GM12878 (cell line): ENCODE data around the gene LEPR. TPM values are rescaled to one million over a fixed set of nuclear protein-coding genes. Genes with fewer than 3 reads are reported as not detected.

Experiments
- ATAC-seq: fragments of 200-7000 bp; cut with Tn5 transposase; 3 replicates; pipeline ENCODE4 v1.9.1; 2020; ENCODE audit warnings: mild to moderate bottlenecking, moderate library complexity
- BruUV-seq: library from RNA; stranded (reverse); fragments of 400-500 nt; replicated peaks from 2 replicates; lab custom pipeline; 2021; lab: Mats Ljungman, UMichigan
- CTCF ChIA-PET: fragments of 300-600 bp; sonication (Branson Sonifier 250); formaldehyde crosslinking; extraction: SDS; loops from one replicate; lab custom pipeline; 2021; ENCODE audit warnings: inconsistent platforms; lab: Yijun Ruan, JAX
- POLR2A ChIA-PET: fragments of 350-600 bp; formaldehyde crosslinking; extraction: SDS; loops from one replicate; lab custom pipeline; 2021; ENCODE audit warnings: inconsistent platforms; lab: Charles Lee
- RAD21 ChIA-PET: fragments of 300-600 bp; sonication (Branson Sonifier 250); formaldehyde crosslinking; loops from one replicate; lab custom pipeline; 2023; ENCODE audit warnings: antibody characterized with exemption; ENCODE audit not compliant: unreplicated experiment; lab: Charles Lee
- SMC1A ChIA-PET: fragments of 300-600 bp; sonication (Branson Sonifier 250); formaldehyde crosslinking; loops from one replicate; lab custom pipeline; 2023; ENCODE audit not compliant: unreplicated experiment, uncharacterized antibody; lab: Charles Lee
- DNase-seq: peaks from one replicate; pipeline ENCODE4 v3.0.0-alpha.2; 2011; ENCODE audit warnings: low read depth, low spot score
- FAIRE-seq: peaks from 3 replicates; lab custom pipeline; 2011; peaks lifted over from hg19 to GRCh38; lab: Jason Lieb, UNC
- H2AFZ ChIP-seq: 2 replicates; pipeline ENCODE4 v1.6.0; 2011; ENCODE audit warnings: low read depth, low read length, control low read depth; ENCODE audit not compliant: control insufficient read depth
- H3K27ac ChIP-seq: 2 replicates; pipeline ENCODE4 v1.5.1; 2011; ENCODE audit warnings: control low read depth; ENCODE audit not compliant: control insufficient read depth, insufficient read depth
- H3K27me3 ChIP-seq, 2 experiments: replicated peaks in 1 of 2; 2 replicates each; pipeline versions ENCODE4 v1.6.0 to v1.6.1; 2011; ENCODE audit warnings: low read length in 1 of 2; ENCODE audit not compliant: control insufficient read depth in 2 of 2, insufficient read depth in 2 of 2
- H3K36me3 ChIP-seq, 2 experiments: 2 replicates each; pipeline ENCODE4 v1.5.1; 2011; ENCODE audit warnings: low read length in 1 of 2; ENCODE audit not compliant: control insufficient read depth in 2 of 2, insufficient read depth in 2 of 2
- H3K4me1 ChIP-seq: 2 replicates; pipeline ENCODE4 v1.6.1; 2011; ENCODE audit warnings: mild to moderate bottlenecking, low read length, moderate library complexity, mixed read lengths; ENCODE audit not compliant: control insufficient read depth, insufficient read depth
- H3K4me2 ChIP-seq: 2 replicates; pipeline ENCODE4 v1.6.0; 2011; ENCODE audit warnings: control low read depth; ENCODE audit not compliant: control insufficient read depth, insufficient read depth
- H3K4me3 ChIP-seq: fragments of 200-600 bp; sonication (generic); 2 replicates; pipeline ENCODE4 v1.5.1; 2016
- H3K79me2 ChIP-seq: 2 replicates; pipeline ENCODE4 v1.6.0; 2011; ENCODE audit warnings: low read length; ENCODE audit not compliant: control insufficient read depth, insufficient read depth
- H3K9ac ChIP-seq: 2 replicates; pipeline ENCODE4 v1.8.0; 2011; ENCODE audit warnings: low read length, control low read depth, mixed read lengths; ENCODE audit not compliant: control insufficient read depth, insufficient read depth
- H3K9me3 ChIP-seq: replicated peaks from 3 replicates; pipeline ENCODE4 v1.5.1; 2011; ENCODE audit warnings: mild to moderate bottlenecking, low read length; ENCODE audit not compliant: control insufficient read depth, insufficient read depth
- H4K20me1 ChIP-seq: 2 replicates; pipeline ENCODE4 v1.6.0; 2011; ENCODE audit not compliant: control insufficient read depth, insufficient read depth
- BHLHE40 ChIP-seq, 2 experiments: fragments of 450-650 bp in 1 of 2; IDR thresholded peaks; 2 replicates each; pipeline ENCODE4 v1.6.1; 2011 to 2017; ENCODE audit warnings: low read depth in 2 of 2, borderline replicate concordance in 1 of 2, improper control_type of control experiment in 1 of 2, low read length in 1 of 2, mild to moderate bottlenecking in 1 of 2
- CEBPB ChIP-seq, 2 experiments: fragments of 150-350 bp in 1 of 2; IDR thresholded peaks; 2 replicates each; pipeline ENCODE4 v1.6.1; 2012 to 2014; ENCODE audit warnings: low read depth in 2 of 2, low read length in 2 of 2, borderline replicate concordance in 1 of 2, inconsistent platforms in 1 of 2
- GATAD2B ChIP-seq: fragments of 450-650 bp; conservative IDR thresholded peaks from 2 replicates; pipeline ENCODE4 v1.6.1; 2017; ENCODE audit warnings: low read depth, mild to moderate bottlenecking, moderate library complexity
- HDAC6 ChIP-seq: fragments of 200-600 bp; sonication (generic); IDR thresholded peaks from one replicate; pipeline ENCODE4 v1.8.0; 2017; ENCODE audit warnings: antibody characterized with exemption; ENCODE audit not compliant: unreplicated experiment
- NBN ChIP-seq: fragments of 450-650 bp; IDR thresholded peaks from 2 replicates; pipeline ENCODE4 v1.6.1; 2016
- SIN3A ChIP-seq: IDR thresholded peaks from 2 replicates; pipeline ENCODE4 v1.6.1; 2012; ENCODE audit warnings: low read depth, low read length, improper control_type of control experiment
- SIX5 ChIP-seq: IDR thresholded peaks from 2 replicates; pipeline ENCODE4 v1.6.1; 2011; ENCODE audit warnings: mild to moderate bottlenecking, low read depth, low read length, moderate library complexity; ENCODE audit not compliant: severe bottlenecking
- SP1 ChIP-seq: IDR thresholded peaks from one replicate; pipeline ENCODE4 v1.6.1; 2011; ENCODE audit warnings: low read depth, low read length
- STAT1 ChIP-seq: fragments of 450-650 bp; conservative IDR thresholded peaks from 2 replicates; pipeline ENCODE4 v1.6.1; 2014; ENCODE audit warnings: antibody characterized with exemption, mild to moderate bottlenecking
- TCF7 ChIP-seq: IDR thresholded peaks from 2 replicates; pipeline ENCODE4 v1.6.1; 2014; ENCODE audit warnings: antibody characterized with exemption, borderline replicate concordance
- ZNF24 ChIP-seq: fragments of 450-650 bp; IDR thresholded peaks from 2 replicates; pipeline ENCODE4 v1.6.1; 2017; ENCODE audit warnings: antibody characterized with exemption, mild to moderate bottlenecking
- ZNF274 ChIP-seq: IDR thresholded peaks from one replicate; pipeline ENCODE4 v1.8.0; 2011; ENCODE audit not compliant: insufficient read length, insufficient read depth
- ZNF622 ChIP-seq: fragments of 450-650 bp; IDR thresholded peaks from 2 replicates; pipeline ENCODE4 v1.6.1; 2017; ENCODE audit warnings: mild to moderate bottlenecking, inconsistent platforms
- ZZZ3 ChIP-seq: IDR thresholded peaks from 2 replicates; pipeline ENCODE4 v1.6.1; 2011; ENCODE audit warnings: low read depth; ENCODE audit not compliant: control insufficient read depth, insufficient read length
- WGBS: methylation state at CpG from one replicate; pipeline ENCODE4 v1.1.6; 2016; ENCODE audit warnings: low lambda C conversion rate; ENCODE audit not compliant: insufficient replicate concordance, insufficient coverage; ENCODE audit errors: missing lambda C conversion rate; 5-methylcytosine and 5-hydroxymethylcytosine counted together
- in situ Hi-C: fragments of 300-500 bp; cut with MboI; formaldehyde crosslinking; loops from 9 replicates; pipeline ENCODE4 v1.14.3; 2018; ENCODE audit warnings: mixed read lengths
- intact Hi-C: fragments of 100-400 bp; cut with micrococcal nuclease; formaldehyde crosslinking; loops from one replicate; pipeline ENCODE4 v1.14.2; 2022; ENCODE audit not compliant: unreplicated experiment
- polyA plus RNA-seq, 11 experiments: library from polyadenylated mRNA; depleted of rRNA in 4 of 11; unstranded in 6 of 11; stranded (reverse) in 5 of 11; fragments of >200 nt; fragmentation: Nextera tagmentation in 4 of 11; fragmentation: Illumina TruSeq in 1 of 11; extraction: Ambion mirVana in 4 of 11; extraction: Trizol in 1 of 11; gene quantifications; 1 replicate in 1 of 11; 2 replicates in 10 of 11; pipeline versions ENCODE4 v1.2.1 to v1.2.3, GENCODE V29; 2011 to 2016; ENCODE audit warnings: inconsistent platforms in 2 of 11, missing spikeins in 2 of 11, low read depth in 1 of 11
- total RNA-seq, 4 experiments: library from RNA; depleted of rRNA in 3 of 4; stranded (reverse); fragments of >200 nt in 3 of 4; fragmentation: Illumina TruSeq in 1 of 4; extraction: Trizol in 1 of 4; gene quantifications; 2 replicates each; pipeline versions ENCODE4 v1.2.1 to v1.2.3, GENCODE V29; 2013 to 2021
- TF ChIP-seq, protein P1 (sequence below): fragments of 450-650 bp; IDR thresholded peaks from 2 replicates; pipeline ENCODE4 v1.6.1; 2017; ENCODE audit warnings: mild to moderate bottlenecking

Gene LEPR
- total and polyA plus RNA-seq, 10 of the 15 experiments (the other 5 are each of a cell fraction or from before 2014, with no cell fraction given) = 0.49 to 3.7 (median 1.2) TPM

DNA sequence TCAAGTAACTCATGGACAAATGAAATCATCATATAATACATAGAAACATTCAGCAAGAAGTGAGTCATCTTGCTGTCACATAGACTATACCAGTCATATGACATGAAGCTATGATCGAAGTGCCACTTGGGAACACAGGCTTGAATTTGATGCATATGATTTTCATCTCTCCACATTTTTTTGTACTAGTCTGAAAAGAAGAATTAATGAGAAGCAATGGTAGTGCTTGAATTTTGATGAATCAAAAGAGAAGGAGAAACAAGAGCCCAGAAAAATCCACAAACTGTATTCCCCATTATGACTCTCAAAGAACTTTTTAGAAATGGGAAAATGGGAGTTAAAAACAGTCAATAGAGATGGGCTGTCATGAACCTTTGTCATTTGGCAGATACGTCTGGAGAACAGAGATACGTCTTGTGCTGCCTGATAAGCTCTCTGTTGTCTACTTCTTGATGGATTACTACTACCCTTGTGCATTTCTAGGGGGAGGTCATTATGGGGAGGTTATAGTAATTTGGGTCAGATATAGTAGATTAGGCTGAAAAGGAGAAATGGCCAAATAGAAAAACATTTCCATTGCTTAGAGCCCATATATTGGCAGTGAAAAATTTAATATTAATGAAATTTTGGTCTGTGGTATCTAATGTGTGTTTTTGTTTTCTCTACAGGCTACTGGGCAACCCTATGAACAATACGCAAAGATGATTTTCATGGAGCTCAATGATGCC lies 8.0 kb upstream of the LEPR start:
- H3K36me3 ChIP-seq = no peaks in the 10 kb centered on the region
- no peaks in the 10 kb centered on the region for H3K4me1 ChIP-seq
- ChIA-PET POLR2A (no interaction called here), CTCF (no interaction called here), RAD21 (interaction anchor here (1.0 to 2.3 kb wide), 2 partner anchors 8 to 47 kb away, joined by 3 to 7 read pairs; partner anchors contain the start of genes LEPR and LEPROT), SMC1A (interaction anchor here (0.6 kb wide), 1 partner anchor 430 kb away, joined by 3 read pairs; no protein-coding TSS in a partner anchor)
- WGBS = 49% methylated on average over 4 of the region's 4 CpGs
- no peaks in the 10 kb centered on the region for H3K79me2 ChIP-seq
- intact Hi-C loops = no loop called here
- in situ Hi-C loops = no loop called here
- H3K27me3 ChIP-seq = no peaks in the 10 kb centered on the region
- H4K20me1 ChIP-seq = no peaks in the 10 kb centered on the region; the same call in 1 of the 2 replicates
- no peak overlapping the region for H3K4me3 ChIP-seq
- no peak overlapping the region for H3K9ac ChIP-seq
- no peak overlapping the region for H2AFZ ChIP-seq
- DNase-seq (no peak), FAIRE-seq (no peak), ATAC-seq (no peak)
- BruUV-seq = no TSS peak
- no peaks in the 10 kb centered on the region for H3K9me3 ChIP-seq
- TF ChIP-seq GATAD2B = no peak
- TF ChIP-seq BHLHE40 (IDR thresholded peaks at IDR 0.05; ENCODE audit: borderline replicate concordance in 1 of 2, low read depth in 2 of 2, low read length in 1 of 2) = no peak
- no peak for TF ChIP-seq ZZZ3
- TF ChIP-seq SIX5 = no peak
- no peak for TF ChIP-seq HDAC6
- no peak overlapping the region for H3K27ac ChIP-seq
- no peak overlapping the region for H3K4me2 ChIP-seq

DNA sequence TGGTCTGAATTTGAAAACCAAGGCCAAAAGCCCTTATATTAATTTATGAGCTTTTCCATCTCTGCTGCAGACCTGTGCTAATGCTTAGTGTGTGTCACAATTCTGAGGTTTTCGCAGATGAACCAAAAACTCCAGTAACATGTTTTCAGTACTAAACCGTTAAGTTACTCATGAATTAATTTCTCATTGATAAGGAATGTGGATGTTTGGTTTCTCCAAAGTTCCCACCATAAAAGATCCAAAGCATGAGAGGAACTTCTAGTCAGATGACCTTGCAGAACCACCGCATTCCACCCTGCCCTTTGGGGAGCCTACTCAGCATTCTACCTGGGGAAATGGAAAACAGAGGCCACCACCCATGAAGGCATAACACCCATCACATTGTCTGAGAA lies 7.5 kb upstream of the LEPR start:
- no peak overlapping the region for H2AFZ ChIP-seq
- FAIRE-seq (no peak), ATAC-seq (no peak), DNase-seq (no peak)
- no peaks in the 10 kb centered on the region for H3K36me3 ChIP-seq
- H3K27me3 ChIP-seq = no peaks in the 10 kb centered on the region
- no TSS peak for BruUV-seq
- H4K20me1 ChIP-seq = no peaks in the 10 kb centered on the region; the same call in 1 of the 2 replicates
- H3K9me3 ChIP-seq = no peaks in the 10 kb centered on the region
- SMC1A ChIA-PET = interaction anchor here (0.6 kb wide), 1 partner anchor 430 kb away, joined by 3 read pairs; no protein-coding TSS in a partner anchor
- H3K4me2 ChIP-seq = no peak overlapping the region
- in situ Hi-C loops = no loop called here
- H3K4me3 ChIP-seq = no peak overlapping the region
- 69% methylated on average over 3 of the region's 3 CpGs for WGBS
- no peaks in the 10 kb centered on the region for H3K4me1 ChIP-seq
- H3K9ac ChIP-seq = no peak overlapping the region
- intact Hi-C loops = no loop called here
- POLR2A ChIA-PET = no interaction called here
- no peak overlapping the region for H3K27ac ChIP-seq
- CTCF ChIA-PET = no interaction called here
- H3K79me2 ChIP-seq = no peaks in the 10 kb centered on the region
- RAD21 ChIA-PET = no interaction called here
- TF ChIP-seq SP1 (no peak), NBN (no peak), SIN3A (no peak), ZNF24 (no peak), STAT1 (no peak), ZNF622 (no peak), HDAC6 (no peak), ZNF274 (no peak), SIX5 (no peak), CEBPB (IDR thresholded peaks at IDR 0.05; ENCODE audit: borderline replicate concordance in 1 of 2, low read depth in 2 of 2, low read length in 2 of 2) (no peak), TCF7 (no peak), BHLHE40 (IDR thresholded peaks at IDR 0.05; ENCODE audit: borderline replicate concordance in 1 of 2, low read depth in 2 of 2, low read length in 1 of 2) (no peak)
- TF ChIP-seq, protein P1, sequence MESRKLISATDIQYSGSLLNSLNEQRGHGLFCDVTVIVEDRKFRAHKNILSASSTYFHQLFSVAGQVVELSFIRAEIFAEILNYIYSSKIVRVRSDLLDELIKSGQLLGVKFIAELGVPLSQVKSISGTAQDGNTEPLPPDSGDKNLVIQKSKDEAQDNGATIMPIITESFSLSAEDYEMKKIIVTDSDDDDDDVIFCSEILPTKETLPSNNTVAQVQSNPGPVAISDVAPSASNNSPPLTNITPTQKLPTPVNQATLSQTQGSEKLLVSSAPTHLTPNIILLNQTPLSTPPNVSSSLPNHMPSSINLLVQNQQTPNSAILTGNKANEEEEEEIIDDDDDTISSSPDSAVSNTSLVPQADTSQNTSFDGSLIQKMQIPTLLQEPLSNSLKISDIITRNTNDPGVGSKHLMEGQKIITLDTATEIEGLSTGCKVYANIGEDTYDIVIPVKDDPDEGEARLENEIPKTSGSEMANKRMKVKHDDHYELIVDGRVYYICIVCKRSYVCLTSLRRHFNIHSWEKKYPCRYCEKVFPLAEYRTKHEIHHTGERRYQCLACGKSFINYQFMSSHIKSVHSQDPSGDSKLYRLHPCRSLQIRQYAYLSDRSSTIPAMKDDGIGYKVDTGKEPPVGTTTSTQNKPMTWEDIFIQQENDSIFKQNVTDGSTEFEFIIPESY = no peak
- TF ChIP-seq, all 136 proteins: peak for 0
